IMR-90 (cell line): ENCODE data around the gene GNGT1. TPM values are rescaled to one million over a fixed set of nuclear protein-coding genes. Genes with fewer than 3 reads are reported as not detected.

Experiments used
- ATAC-seq: fragments of 200-7000 bp; cut with Tn5 transposase; 2 replicates; pipeline ENCODE4 v1.9.1; 2020; ENCODE audit warnings: low read depth, mild to moderate bottlenecking, moderate library complexity
- BruUV-seq: library from RNA; stranded (reverse); fragments of 400-500 nt; replicated peaks from 2 replicates; lab custom pipeline; 2021; lab: Mats Ljungman, UMichigan
- CTCF ChIA-PET: fragments of 300-600 bp; formaldehyde crosslinking; extraction: SDS; loops from one replicate; lab custom pipeline; 2021; ENCODE audit warnings: antibody characterized with exemption; lab: Yijun Ruan, JAX
- POLR2A ChIA-PET: fragments of 300-600 bp; sonication (Branson Sonifier 250); formaldehyde crosslinking; loops from one replicate; lab custom pipeline; 2022; ENCODE audit warnings: antibody characterized with exemption; ENCODE audit not compliant: unreplicated experiment; lab: Charles Lee
- DNase-seq: peaks from one replicate; pipeline ENCODE4 v3.0.0; 2013
- H2AFZ ChIP-seq: replicated peaks from 2 replicates; pipeline ENCODE3; 2013; ENCODE audit warnings: low read length, mild to moderate bottlenecking; ENCODE audit not compliant: poor library complexity
- H2AK5ac ChIP-seq: 2 replicates; pipeline ENCODE4 v1.6.1; 2013; ENCODE audit warnings: low read depth, low read length, inconsistent platforms
- H2AK9ac ChIP-seq: replicated peaks from 2 replicates; pipeline ENCODE3; 2013; ENCODE audit warnings: mild to moderate bottlenecking, low read depth, low read length, moderate library complexity; ENCODE audit not compliant: poor library complexity
- H2BK120ac ChIP-seq: 2 replicates; pipeline ENCODE4 v1.6.1; 2013; ENCODE audit warnings: low read depth, low read length, inconsistent platforms
- H2BK15ac ChIP-seq: 3 replicates; pipeline ENCODE4 v1.6.1; 2013; ENCODE audit warnings: low read depth, low read length, inconsistent platforms
- H2BK20ac ChIP-seq: 2 replicates; pipeline ENCODE4 v1.6.1; 2013; ENCODE audit warnings: low read depth, mild to moderate bottlenecking, inconsistent platforms, low read length, moderate library complexity
- H2BK5ac ChIP-seq: 2 replicates; pipeline ENCODE4 v1.6.1; 2013; ENCODE audit warnings: mild to moderate bottlenecking, low read depth, low read length, inconsistent platforms; ENCODE audit not compliant: poor library complexity, severe bottlenecking
- H3K14ac ChIP-seq: replicated peaks from 2 replicates; pipeline ENCODE4 v1.6.1; 2013; ENCODE audit warnings: low read depth, low read length, inconsistent platforms
- H3K18ac ChIP-seq: 2 replicates; pipeline ENCODE4 v1.6.1; 2013; ENCODE audit warnings: low read depth, low read length, control low read depth
- H3K23ac ChIP-seq: 2 replicates; pipeline ENCODE4 v1.6.1; 2013; ENCODE audit warnings: low read depth, low read length, inconsistent platforms
- H3K27ac ChIP-seq: 2 replicates; pipeline ENCODE4 v1.5.1; 2013; ENCODE audit warnings: mild to moderate bottlenecking, control low read depth, low read length; ENCODE audit not compliant: insufficient read depth
- H3K27me3 ChIP-seq: 2 replicates; pipeline ENCODE4 v1.6.1; 2013; ENCODE audit warnings: low read length; ENCODE audit not compliant: control insufficient read depth, insufficient read depth
- H3K36me3 ChIP-seq: 2 replicates; pipeline ENCODE4 v1.6.1; 2013; ENCODE audit warnings: low read length, mixed read lengths; ENCODE audit not compliant: control insufficient read depth, insufficient read depth
- H3K4ac ChIP-seq: 2 replicates; pipeline ENCODE4 v1.6.1; 2013; ENCODE audit warnings: low read depth, low read length, inconsistent platforms
- H3K4me1 ChIP-seq: 2 replicates; pipeline ENCODE4 v1.6.1; 2013; ENCODE audit warnings: low read length, mixed read lengths; ENCODE audit not compliant: control insufficient read depth, insufficient read depth
- H3K4me2 ChIP-seq: 2 replicates; pipeline ENCODE4 v1.6.1; 2013; ENCODE audit warnings: low read depth, mild to moderate bottlenecking, control low read depth, low read length, moderate library complexity
- H3K4me3 ChIP-seq: 2 replicates; pipeline ENCODE4 v1.5.1; 2013; ENCODE audit warnings: low read depth, mild to moderate bottlenecking, control low read depth, low read length, moderate library complexity; ENCODE audit not compliant: insufficient read depth
- H3K56ac ChIP-seq: 2 replicates; pipeline ENCODE4 v1.6.1; 2013; ENCODE audit warnings: low read length, inconsistent platforms; ENCODE audit not compliant: insufficient read depth; ENCODE audit errors: extremely low read depth
- H3K79me1 ChIP-seq, 2 experiments: 2 replicates each; pipeline ENCODE4 v1.6.1; 2013; ENCODE audit warnings: low read length in 2 of 2, inconsistent platforms in 1 of 2, low read depth in 1 of 2
- H3K9ac ChIP-seq: 2 replicates; pipeline ENCODE4 v1.6.1; 2013; ENCODE audit warnings: low read depth, low read length, control low read depth
- H3K9me1 ChIP-seq: 2 replicates; pipeline ENCODE4 v1.6.1; 2013; ENCODE audit warnings: low read length, inconsistent platforms; ENCODE audit not compliant: insufficient read depth
- H3K9me3 ChIP-seq: 2 replicates; pipeline ENCODE4 v1.6.1; 2013; ENCODE audit warnings: low read length; ENCODE audit not compliant: control insufficient read depth, insufficient read depth
- H4K20me1 ChIP-seq: 2 replicates; pipeline ENCODE4 v1.6.1; 2013; ENCODE audit warnings: low read length, inconsistent platforms; ENCODE audit not compliant: insufficient read depth
- H4K5ac ChIP-seq: 2 replicates; pipeline ENCODE4 v1.6.1; 2013; ENCODE audit warnings: mild to moderate bottlenecking, low read depth, low read length, control low read depth
- H4K8ac ChIP-seq, 2 experiments: 2 replicates each; pipeline ENCODE4 v1.6.1; 2013; ENCODE audit warnings: low read depth in 2 of 2, low read length in 2 of 2, control low read depth in 1 of 2, inconsistent platforms in 1 of 2
- H4K91ac ChIP-seq: 2 replicates; pipeline ENCODE4 v1.6.1; 2013; ENCODE audit warnings: low read depth, low read length, inconsistent platforms; ENCODE audit not compliant: insufficient read depth
- BHLHE40 ChIP-seq: fragments of 150-350 bp; IDR thresholded peaks from 2 replicates; pipeline ENCODE4 v1.6.1; 2016; ENCODE audit warnings: mild to moderate bottlenecking, low read depth, low read length
- CEBPB ChIP-seq: IDR thresholded peaks from 2 replicates; pipeline ENCODE4 v1.6.1; 2012; ENCODE audit warnings: low read depth, low read length, improper control_type of control experiment
- CHD1 ChIP-seq: IDR thresholded peaks from 2 replicates; pipeline ENCODE4 v1.6.1; 2012; ENCODE audit warnings: low read depth, low read length, improper control_type of control experiment
- CTCF ChIP-seq: conservative IDR thresholded peaks from 2 replicates; pipeline ENCODE4 v1.5.1; 2012; ENCODE audit warnings: mild to moderate bottlenecking, low read depth, low read length, improper control_type of control experiment
- ELK1 ChIP-seq: fragments of 150-350 bp; IDR thresholded peaks from 2 replicates; pipeline ENCODE4 v1.6.1; 2016; ENCODE audit warnings: low read depth, mild to moderate bottlenecking, low read length, moderate library complexity, borderline replicate concordance
- FOS ChIP-seq: fragments of 150-350 bp; IDR thresholded peaks from 2 replicates; pipeline ENCODE4 v1.6.1; 2016; ENCODE audit warnings: low read depth, low read length
- MAFK ChIP-seq: IDR thresholded peaks from 2 replicates; pipeline ENCODE4 v1.6.1; 2012; ENCODE audit warnings: low read depth, low read length, improper control_type of control experiment
- MAZ ChIP-seq: IDR thresholded peaks from 2 replicates; pipeline ENCODE4 v1.6.1; 2012; ENCODE audit warnings: low read depth, mild to moderate bottlenecking, low read length, improper control_type of control experiment, moderate library complexity, borderline replicate concordance
- MXI1 ChIP-seq: IDR thresholded peaks from 2 replicates; pipeline ENCODE4 v1.6.1; 2012; ENCODE audit warnings: low read depth, mild to moderate bottlenecking, low read length, moderate library complexity, borderline replicate concordance
- NFE2L2 ChIP-seq: fragments of 150-350 bp; IDR thresholded peaks from 2 replicates; pipeline ENCODE4 v1.6.1; 2016; ENCODE audit warnings: low read depth, mild to moderate bottlenecking, low read length
- POLR2A ChIP-seq: IDR thresholded peaks from 2 replicates; pipeline ENCODE4 v1.6.1; 2012; ENCODE audit warnings: mild to moderate bottlenecking, low read depth, low read length
- RAD21 ChIP-seq: IDR thresholded peaks from 2 replicates; pipeline ENCODE4 v1.6.1; 2012; ENCODE audit warnings: low read length, improper control_type of control experiment
- RCOR1 ChIP-seq: IDR thresholded peaks from 2 replicates; pipeline ENCODE4 v1.6.1; 2012; ENCODE audit warnings: mild to moderate bottlenecking, low read length, improper control_type of control experiment; ENCODE audit not compliant: insufficient replicate concordance
- RFX5 ChIP-seq: IDR thresholded peaks from 2 replicates; pipeline ENCODE4 v1.8.0; 2012; ENCODE audit warnings: low read depth, mild to moderate bottlenecking, low read length, moderate library complexity
- SMC3 ChIP-seq: fragments of 150-350 bp; IDR thresholded peaks from 2 replicates; pipeline ENCODE4 v1.6.1; 2016; ENCODE audit warnings: low read depth, mild to moderate bottlenecking, antibody characterized with exemption, low read length, moderate library complexity
- USF2 ChIP-seq: fragments of 150-350 bp; IDR thresholded peaks from 2 replicates; pipeline ENCODE4 v1.6.1; 2017; ENCODE audit warnings: mild to moderate bottlenecking, antibody characterized with exemption, low read length, low read depth
- WGBS, 2 experiments: methylation state at CpG; one replicate each; pipeline versions ENCODE4 v1.1.5 to v1.1.7; 2013; ENCODE audit warnings: missing lambda C conversion rate in 2 of 2; ENCODE audit not compliant: insufficient read length in 1 of 2; ENCODE audit errors: extremely low coverage in 2 of 2; 5-methylcytosine and 5-hydroxymethylcytosine counted together
- dilution Hi-C: fragments of 300-500 bp; cut with HindIII; formaldehyde crosslinking; loops from one replicate; pipeline ENCODE4 v1.14.3; 2018; ENCODE audit warnings: low sequenced_read_pairs; ENCODE audit not compliant: unreplicated experiment
- in situ Hi-C: fragments of 300-500 bp; cut with MboI; formaldehyde crosslinking; loops from 3 replicates; pipeline ENCODE4 v1.14.3; 2019; ENCODE audit warnings: low sequenced_read_pairs, inconsistent platforms, mixed read lengths
- intact Hi-C: fragments of 100-400 bp; cut with micrococcal nuclease; formaldehyde crosslinking; loops from 2 replicates; pipeline ENCODE4 v1.10.0; 2022
- polyA plus RNA-seq, 3 experiments: library from polyadenylated mRNA; depleted of rRNA; stranded (reverse); fragments of >200 nt; gene quantifications; 2 replicates each; pipeline ENCODE4 v1.2.3, GENCODE V29; 2012; ENCODE audit warnings: low replicate concordance in 1 of 3
- total RNA-seq: library from RNA; depleted of rRNA; stranded (reverse); fragments of >200 nt; gene quantifications from 2 replicates; pipeline ENCODE4 v1.2.3, GENCODE V29; 2012

The GNGT1 gene
- total and polyA plus RNA-seq, 2 of the 4 experiments (the other 2 are of a cell fraction), result not detected

GRCh38 chr7:93890041-93890463, 16.3 kb upstream of the GNGT1 start:
- H2BK120ac ChIP-seq, result peak overlapping the region; percentile 45; the same call in 1 of the 2 replicates
- POLR2A ChIA-PET, result no interaction called here

More at GRCh38 chr7:93890041-93890463, 16.3 kb upstream of the GNGT1 start:
- H2BK15ac ChIP-seq, result no peak overlapping the region
- peak overlapping the region; percentile 69 for H3K4me3 ChIP-seq
- peaks cover 2% of the 10 kb centered on the region; the same call in 1 of the 2 replicates for H3K4me1 ChIP-seq
- no peaks in the 10 kb centered on the region; the same call in 1 of the 2 replicates for H4K20me1 ChIP-seq
- no peaks in the 10 kb centered on the region for H3K79me1 ChIP-seq
- peak overlapping the region; percentile 90 for H2AFZ ChIP-seq
- TF ChIP-seq CTCF, result no peak
- TF ChIP-seq CEBPB, result no peak
- TF ChIP-seq RAD21, result no peak
- no peak for TF ChIP-seq BHLHE40
- TF ChIP-seq MXI1, result no peak
- no peak for TF ChIP-seq SMC3
- no peak for TF ChIP-seq RCOR1
- no peak for TF ChIP-seq MAFK
- TF ChIP-seq RFX5, result no peak
- no peak for TF ChIP-seq ELK1
- TF ChIP-seq FOS, result no peak
- no peak for TF ChIP-seq CHD1
- TF ChIP-seq NFE2L2, result no peak
- TF ChIP-seq USF2, result no peak
- TF ChIP-seq POLR2A, result no peak
- TF ChIP-seq MAZ, result no peak
- peak; percentile 64 for ATAC-seq
- no peak overlapping the region for H2AK5ac ChIP-seq
- H4K91ac ChIP-seq, result no peak overlapping the region
- H3K4ac ChIP-seq, result no peak overlapping the region; the same call in 1 of the 2 replicates
- H2AK9ac ChIP-seq, result peak overlapping the region; percentile 30
- H3K9me3 ChIP-seq, result no peaks in the 10 kb centered on the region
- peak overlapping the region in 1 of 2 experiments; percentile 30; a peak in 1 of 4 replicates for H4K8ac ChIP-seq
- peak overlapping the region; percentile 94 for H3K4me2 ChIP-seq
- in situ Hi-C loops, result no loop called here
- no peak overlapping the region for H3K18ac ChIP-seq
- H3K14ac ChIP-seq, result no peak overlapping the region
- no peaks in the 10 kb centered on the region for H3K27me3 ChIP-seq
- DNase-seq, result peak; percentile 63
- peak overlapping the region; percentile 71 for H3K27ac ChIP-seq
- H2BK5ac ChIP-seq, result peak overlapping the region; percentile 37
- no peaks in the 10 kb centered on the region; the same call in 1 of the 2 replicates for H3K36me3 ChIP-seq
- TSS peak; percentile 30 for BruUV-seq
- no peaks in the 10 kb centered on the region for H3K9me1 ChIP-seq
- no peak overlapping the region for H3K56ac ChIP-seq
- peak overlapping the region; percentile 3; the same call in 1 of the 2 replicates for H4K5ac ChIP-seq
- CTCF ChIA-PET, result interaction anchor here (0.8 to 1.4 kb wide), 3 partner anchors 9 to 17 kb away, joined by 3 read pairs; partner anchors contain the start of gene GNGT1
- WGBS, 2 experiments, result 2% methylated on average over 9 of the region's 28 CpGs; no CpG with 5 or more reads in 1 of the 2 experiments
- intact Hi-C loops, result loop anchor here (5.0 kb wide), 1 partner anchor 112 kb away; the partner anchor contains the start of gene BET1
- H2BK20ac ChIP-seq, result no peak overlapping the region
- dilution Hi-C loops, result no loop called here
- peak overlapping the region; percentile 77 for H3K9ac ChIP-seq
- H3K23ac ChIP-seq, result peak overlapping the region; percentile 11; the same call in 1 of the 2 replicates
